Memory B cell (primary cell): Measurements from ENCODE around the gene FHOD1.

Source experiments
- ATAC-seq: fragments of 150-1000 bp; cut with Tn5 transposase; 2 replicates; pipeline ENCODE4 v1.10.0; 2021; ENCODE audit warnings: low read depth, mild to moderate bottlenecking, moderate library complexity
- DNase-seq, 2 donors: peaks; one replicate each; pipeline ENCODE4 v3.0.0; 2022; ENCODE audit warnings: low spot score in 2 of 2
- H3K27ac Mint-ChIP-seq: one replicate; pipeline ENCODE4 v1.8.0; 2022; ENCODE audit warnings: mild to moderate bottlenecking, moderate library complexity, mixed read lengths
- H3K27me3 Mint-ChIP-seq: one replicate; pipeline ENCODE4 v1.8.0; 2022; ENCODE audit warnings: mixed read lengths
- H3K36me3 Mint-ChIP-seq: one replicate; pipeline ENCODE4 v1.8.0; 2022; ENCODE audit warnings: mild to moderate bottlenecking, mixed read lengths
- H3K4me1 Mint-ChIP-seq: one replicate; pipeline ENCODE4 v1.8.0; 2022; ENCODE audit warnings: mixed read lengths
- H3K4me3 Mint-ChIP-seq: one replicate; pipeline ENCODE4 v1.8.0; 2022; ENCODE audit warnings: mild to moderate bottlenecking, moderate library complexity, mixed read lengths
- H3K9me3 Mint-ChIP-seq: one replicate; pipeline ENCODE4 v1.8.0; 2022; ENCODE audit warnings: mixed read lengths

Gene FHOD1

DNA sequence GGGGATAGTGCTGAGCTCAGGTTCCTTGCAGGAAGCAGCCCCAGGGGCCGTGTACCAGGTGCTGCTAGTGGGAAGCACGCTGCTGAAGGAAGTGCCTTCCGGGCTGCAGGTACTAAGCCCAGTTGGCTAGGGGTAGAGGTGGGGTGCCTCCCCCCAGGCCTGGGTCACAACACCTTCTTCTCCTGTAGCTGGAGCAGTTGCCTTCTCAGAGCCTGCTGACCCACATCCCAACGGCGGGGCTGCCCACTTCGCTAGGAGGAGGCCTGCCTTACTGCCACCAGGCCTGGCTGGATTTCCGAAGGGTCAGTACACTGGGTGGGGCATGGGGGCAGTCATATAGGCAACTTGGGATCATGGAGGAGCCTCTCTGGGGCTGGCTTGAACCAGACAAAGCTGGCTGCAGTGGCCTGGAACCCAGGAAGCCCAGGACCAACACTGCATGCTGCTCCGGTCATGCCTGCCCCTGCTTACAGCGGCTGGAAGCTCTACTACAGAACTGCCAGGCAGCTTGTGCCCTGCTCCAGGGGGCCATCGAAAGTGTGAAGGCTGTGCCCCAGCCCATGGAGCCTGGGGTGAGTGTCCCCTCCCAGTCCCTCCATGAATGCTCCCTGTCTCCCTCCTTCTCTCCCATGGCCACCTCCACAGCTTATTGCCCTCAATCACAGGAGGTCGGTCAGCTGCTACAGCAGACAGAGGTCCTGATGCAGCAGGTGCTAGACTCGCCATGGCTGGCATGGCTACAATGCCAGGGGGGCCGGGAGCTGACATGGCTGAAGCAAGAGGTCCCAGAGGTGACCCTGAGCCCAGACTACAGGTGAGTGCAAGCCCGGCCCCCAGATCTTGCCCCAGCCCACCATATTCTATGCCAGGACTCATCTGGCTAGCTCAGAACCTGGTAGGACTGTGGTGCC is 34.5 kb upstream of the FHOD1 start:
- H3K27me3 Mint-ChIP-seq, result no peaks in the 10 kb centered on the region
- no peak overlapping the region for H3K27ac Mint-ChIP-seq
- no peak for ATAC-seq
- H3K4me1 Mint-ChIP-seq, result no peaks in the 10 kb centered on the region
- H3K4me3 Mint-ChIP-seq, result no peak overlapping the region
- no peaks in the 10 kb centered on the region for H3K36me3 Mint-ChIP-seq
- no peak for DNase-seq
- no peaks in the 10 kb centered on the region for H3K9me3 Mint-ChIP-seq

DNA sequence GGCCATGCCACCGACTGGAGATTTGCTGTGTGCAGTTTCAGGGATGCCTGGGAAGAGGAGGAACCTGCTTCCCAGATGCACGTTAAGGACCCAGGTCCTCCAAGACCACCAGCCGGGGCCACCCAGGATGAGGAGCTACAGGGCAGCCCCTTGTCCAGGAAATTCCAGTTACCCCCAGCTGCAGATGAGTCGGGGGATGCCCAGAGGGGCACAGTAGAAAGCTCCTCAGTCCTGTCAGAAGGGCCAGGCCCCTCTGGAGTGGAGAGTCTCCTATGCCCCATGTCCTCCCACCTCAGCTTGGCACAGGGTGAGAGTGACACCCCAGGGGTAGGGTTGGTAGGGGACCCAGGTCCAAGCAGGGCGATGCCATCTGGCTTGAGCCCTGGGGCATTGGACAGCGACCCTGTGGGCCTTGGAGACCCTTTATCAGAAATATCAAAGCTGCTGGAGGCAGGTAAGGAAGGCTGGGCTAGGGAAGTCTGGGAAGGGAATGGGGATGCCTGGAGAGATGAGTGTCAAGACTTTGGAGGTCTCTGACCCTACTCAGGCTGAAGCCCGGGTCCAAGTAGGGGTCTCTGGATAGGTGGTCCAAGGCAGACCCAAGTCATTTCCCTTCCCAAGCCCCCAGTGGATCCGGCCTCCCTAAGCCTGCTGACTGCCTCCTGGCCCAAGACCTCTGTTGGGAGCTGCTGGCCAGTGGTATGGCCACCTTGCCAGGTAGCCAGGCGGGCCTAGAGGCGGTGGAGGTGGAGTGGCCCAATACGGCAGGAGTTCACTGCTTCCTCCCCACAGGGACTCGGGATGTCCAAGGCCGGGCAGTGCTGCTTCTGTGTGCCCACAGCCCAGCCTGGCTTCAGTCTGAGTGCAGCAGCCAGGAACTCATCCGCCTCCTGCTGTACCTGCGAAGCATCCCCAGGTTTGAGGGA is 33.1 kb upstream of the FHOD1 start:
- no peaks in the 10 kb centered on the region for H3K9me3 Mint-ChIP-seq
- peak overlapping the region; percentile 9 for H3K4me3 Mint-ChIP-seq
- peaks cover 6% of the 10 kb centered on the region for H3K36me3 Mint-ChIP-seq
- no peak overlapping the region for H3K27ac Mint-ChIP-seq
- no peaks in the 10 kb centered on the region for H3K27me3 Mint-ChIP-seq
- no peak for DNase-seq
- no peak for ATAC-seq
- H3K4me1 Mint-ChIP-seq, result peaks cover 1% of the 10 kb centered on the region

DNA sequence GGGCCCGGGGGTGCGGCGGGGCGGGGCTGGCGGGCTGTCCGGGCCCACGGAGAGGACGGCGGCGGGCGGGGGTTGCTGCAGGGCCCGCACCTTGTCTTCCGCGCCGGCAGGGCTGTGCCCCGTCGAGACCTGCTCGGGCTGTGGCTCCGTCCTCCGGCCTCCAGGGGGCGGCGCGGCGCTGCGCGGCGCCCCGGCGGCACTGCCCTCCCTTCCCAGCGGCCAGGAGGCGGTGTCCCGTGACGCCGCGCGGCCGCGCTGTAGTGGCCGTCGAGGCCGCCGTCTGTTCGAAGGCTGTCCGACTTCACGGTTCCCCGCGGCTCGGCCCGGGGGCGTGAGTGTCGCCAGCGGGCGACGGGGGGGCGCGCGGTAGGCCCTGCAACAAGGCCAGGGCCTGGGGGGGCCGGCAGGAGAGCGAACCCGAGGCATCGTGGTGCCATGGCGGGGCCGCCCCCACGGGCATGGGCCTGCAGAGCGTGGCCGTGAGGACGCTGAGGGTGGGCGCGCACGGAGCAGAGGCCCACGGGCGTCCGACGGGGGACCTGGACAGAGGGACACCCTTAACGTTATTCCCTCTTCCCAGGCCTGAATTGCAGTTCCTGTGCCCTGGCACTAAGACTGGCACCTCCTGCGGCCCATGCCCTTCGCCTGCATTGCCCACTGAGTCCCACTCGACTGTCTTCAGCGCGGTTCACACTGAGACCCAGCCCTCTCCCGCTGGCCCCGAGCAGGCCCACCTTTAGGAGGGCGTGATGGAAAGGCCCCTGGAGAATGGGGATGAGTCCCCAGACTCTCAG is 32.2 kb upstream of the FHOD1 start, which contains the start of gene PLEKHG4:
Gene PLEKHG4, plus strand, starts transcription at position 237 of the 794 bp plus-strand sequence. Its CDS starts 513 bp downstream, at position 750.
- peaks cover 2% of the 10 kb centered on the region for H3K4me1 Mint-ChIP-seq
- ATAC-seq (peak; percentile 96), DNase-seq (peak; percentile 69 to 71)
- H3K27ac Mint-ChIP-seq, result peak within 1 kb of the TSS; percentile 35
- H3K4me3 Mint-ChIP-seq, result peak within 1 kb of the TSS; percentile 78
- H3K27me3 Mint-ChIP-seq, result no peaks in the 10 kb centered on the region
- peaks cover 7% of the 10 kb centered on the region for H3K36me3 Mint-ChIP-seq
- H3K9me3 Mint-ChIP-seq, result no peaks in the 10 kb centered on the region

DNA sequence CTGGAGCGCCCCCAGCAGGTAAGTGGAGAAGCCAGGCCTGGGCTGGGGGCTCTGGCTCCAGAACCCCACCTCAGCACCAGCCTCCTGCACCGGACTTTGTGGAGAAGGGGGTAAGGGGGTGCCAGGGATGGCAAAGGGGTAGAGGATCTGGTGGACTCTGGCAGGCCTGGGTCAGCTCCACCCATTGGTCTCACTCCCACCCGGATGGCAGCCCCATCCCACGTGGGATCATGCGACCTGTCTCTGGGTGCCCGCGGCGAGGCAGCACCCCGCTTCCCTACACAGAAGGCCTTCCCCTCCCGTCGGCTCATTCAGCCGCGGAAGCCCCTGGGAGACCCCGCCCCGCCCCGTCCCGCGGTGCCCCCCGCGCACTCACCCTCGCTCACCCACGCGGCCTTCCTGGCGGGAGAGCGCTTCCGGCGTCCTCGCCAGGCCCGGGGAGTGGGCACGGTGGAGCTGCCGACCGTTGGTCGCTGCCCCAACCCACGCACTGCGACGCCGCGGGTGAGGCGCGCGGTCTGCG is 31.6 kb upstream of the FHOD1 start:
- Mint-ChIP-seq H3K4me3 (peak overlapping the region; percentile 78), H3K27me3 (no peaks in the 10 kb centered on the region), H3K4me1 (peaks cover 2% of the 10 kb centered on the region), H3K36me3 (peaks cover 7% of the 10 kb centered on the region), H3K27ac (peak overlapping the region; percentile 35), H3K9me3 (no peaks in the 10 kb centered on the region)
- peak; percentile 54 for ATAC-seq
- DNase-seq, result peak in 1 of 2 donors; percentile 20

DNA sequence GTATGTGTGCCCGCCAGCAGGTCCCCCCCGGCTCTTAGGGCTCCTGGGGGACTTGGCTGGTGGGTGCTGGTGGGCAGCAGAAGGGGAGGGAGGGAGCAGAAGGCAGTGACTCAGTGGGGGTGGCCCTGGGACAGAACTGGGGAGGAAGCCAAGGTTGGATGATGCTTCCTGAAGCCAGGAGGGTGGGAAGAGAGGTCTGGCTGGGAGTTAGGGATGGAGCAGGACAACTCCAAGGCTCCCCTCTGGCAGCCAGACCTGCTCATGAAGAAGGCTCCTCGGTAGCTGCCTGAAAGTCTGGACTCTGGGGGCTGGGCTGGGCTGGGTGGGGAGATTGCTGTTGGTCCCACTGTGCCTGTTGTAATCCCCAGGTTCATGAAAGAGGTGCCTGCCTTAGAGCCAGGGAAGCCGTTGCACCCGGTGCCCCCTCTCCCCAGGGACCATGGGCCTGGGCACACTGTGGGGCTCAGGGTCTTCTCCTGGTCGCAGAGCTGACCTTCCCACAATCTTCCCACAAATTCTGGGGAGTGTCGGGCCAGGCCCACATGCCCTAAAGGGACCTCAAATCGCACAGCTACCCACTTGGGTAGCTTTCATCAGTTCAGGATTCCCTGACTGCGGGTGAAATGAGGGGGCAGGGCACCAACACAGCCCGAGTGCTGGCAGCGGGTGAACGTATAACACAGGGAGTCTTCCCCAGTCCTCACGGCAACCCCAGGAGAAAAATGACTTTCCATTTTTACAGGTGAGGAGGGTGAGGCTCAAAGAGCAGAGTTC is 30.9 kb upstream of the FHOD1 start:
- Mint-ChIP-seq H3K4me1 (peaks cover 2% of the 10 kb centered on the region), H3K27me3 (no peaks in the 10 kb centered on the region), H3K36me3 (peaks cover 7% of the 10 kb centered on the region), H3K4me3 (peak overlapping the region; percentile 78), H3K27ac (peak overlapping the region; percentile 38), H3K9me3 (no peaks in the 10 kb centered on the region)
- no peak for DNase-seq
- ATAC-seq, result no peak

DNA sequence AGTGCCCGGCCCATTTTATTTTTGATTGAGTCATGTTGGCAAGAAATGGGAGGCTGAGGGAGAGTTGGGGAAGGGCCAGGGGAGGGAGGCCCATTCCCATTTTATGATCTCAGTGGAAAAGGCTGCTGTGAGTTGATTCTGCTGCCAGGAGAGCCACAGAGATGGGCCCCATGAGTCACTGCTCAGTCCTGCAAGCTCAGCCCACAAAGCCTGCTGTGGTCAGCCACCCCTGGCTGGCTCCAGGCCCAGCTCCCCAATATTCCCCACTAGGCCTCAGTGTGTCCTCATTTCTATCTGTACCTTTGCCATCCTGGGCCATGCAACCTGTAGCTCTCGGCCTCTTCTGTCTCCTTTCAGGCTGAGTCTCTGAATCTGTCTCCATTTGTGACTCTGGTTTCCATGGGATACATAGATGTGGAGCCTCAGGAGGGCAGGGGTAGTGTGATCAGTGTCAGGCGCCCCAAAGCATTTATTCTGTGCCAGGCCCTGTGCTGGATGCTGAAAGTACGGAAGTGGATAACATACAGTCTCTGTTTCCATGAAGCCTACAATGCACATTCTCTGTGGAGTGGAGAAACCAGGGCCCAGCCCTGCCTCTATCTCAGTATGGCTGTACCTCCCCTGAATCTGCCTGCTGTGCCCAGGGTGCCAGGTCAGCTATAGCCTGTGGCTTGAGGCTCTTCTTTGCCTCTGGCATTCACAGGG is 30.2 kb upstream of the FHOD1 start:
- Mint-ChIP-seq H3K9me3 (no peaks in the 10 kb centered on the region), H3K4me1 (peaks cover 2% of the 10 kb centered on the region), H3K27me3 (no peaks in the 10 kb centered on the region), H3K36me3 (peaks cover 7% of the 10 kb centered on the region), H3K4me3 (peak overlapping the region; percentile 69), H3K27ac (peak overlapping the region; percentile 38)
- ATAC-seq (no peak), DNase-seq (no peak)

DNA sequence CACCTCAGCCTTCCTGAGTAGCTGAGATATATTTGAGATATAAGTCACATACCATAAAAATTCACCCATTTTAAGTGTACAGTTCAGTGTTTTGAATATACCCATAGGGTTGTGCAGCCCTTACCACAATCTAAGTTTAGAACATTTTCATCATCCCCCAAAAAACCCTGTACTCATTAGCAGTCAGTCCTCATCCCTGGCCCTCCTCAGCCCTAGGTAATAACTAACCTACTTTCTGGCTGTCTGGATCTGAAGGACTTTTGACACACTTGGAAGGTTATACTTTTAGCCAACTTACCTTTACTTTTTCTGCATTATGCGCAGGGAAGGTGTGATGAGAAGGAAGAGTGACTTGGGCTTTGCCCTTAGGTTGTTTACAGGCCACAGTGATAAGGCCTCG is 28.0 kb upstream of the FHOD1 start:
- ATAC-seq (no peak), DNase-seq (no peak)
- no peaks in the 10 kb centered on the region for H3K9me3 Mint-ChIP-seq
- peaks cover 2% of the 10 kb centered on the region for H3K4me1 Mint-ChIP-seq
- peaks cover 7% of the 10 kb centered on the region for H3K36me3 Mint-ChIP-seq
- no peak overlapping the region for H3K4me3 Mint-ChIP-seq
- H3K27me3 Mint-ChIP-seq, result no peaks in the 10 kb centered on the region
- no peak overlapping the region for H3K27ac Mint-ChIP-seq

DNA sequence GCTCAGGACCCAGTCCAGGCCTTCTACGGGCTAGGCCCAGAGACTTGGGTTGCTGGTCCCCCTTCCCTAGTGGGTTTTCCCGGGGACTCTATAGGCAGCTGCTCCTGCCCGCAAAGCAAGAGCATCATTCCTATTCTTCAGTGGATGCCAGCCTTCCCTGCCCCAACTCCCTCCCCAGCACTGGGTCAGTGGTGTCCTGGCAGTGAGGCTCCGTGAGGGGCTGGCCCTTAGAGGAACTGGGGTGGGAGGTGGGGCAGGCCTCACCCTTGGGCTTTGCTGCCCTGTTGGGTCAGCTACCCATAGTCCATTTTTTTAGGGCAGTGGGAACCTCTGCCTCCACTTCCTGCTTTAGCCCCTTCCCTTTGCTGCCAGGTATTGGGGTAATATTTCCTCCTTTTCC is 24.2 kb upstream of the FHOD1 start:
- Mint-ChIP-seq H3K27ac (no peak overlapping the region), H3K36me3 (peaks cover 5% of the 10 kb centered on the region), H3K4me3 (no peak overlapping the region), H3K9me3 (no peaks in the 10 kb centered on the region), H3K4me1 (peaks cover 2% of the 10 kb centered on the region), H3K27me3 (no peaks in the 10 kb centered on the region)
- no peak for ATAC-seq
- DNase-seq, result no peak

DNA sequence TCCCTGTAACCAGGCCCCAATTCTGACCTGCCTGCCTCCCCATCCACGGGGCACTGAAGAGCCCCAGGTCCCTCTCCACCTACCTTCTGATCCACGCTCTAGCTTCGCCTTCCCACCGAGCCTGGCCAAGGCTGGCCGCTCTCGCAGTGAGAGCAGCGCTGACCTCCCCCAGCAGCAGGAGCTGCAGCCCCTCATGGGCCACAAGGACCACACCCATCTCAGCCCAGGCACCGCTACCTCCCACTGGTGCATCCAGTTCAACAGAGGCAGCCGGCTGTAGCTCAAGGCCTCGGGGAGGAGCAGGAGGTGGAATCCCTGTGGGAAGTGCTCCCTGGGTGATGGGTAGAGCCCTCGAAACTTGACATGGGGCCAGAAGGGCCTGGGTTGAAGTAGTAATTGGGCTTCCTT is 23.7 kb upstream of the FHOD1 start:
- DNase-seq, result no peak
- Mint-ChIP-seq H3K27me3 (no peaks in the 10 kb centered on the region), H3K36me3 (peaks cover 3% of the 10 kb centered on the region), H3K4me1 (peaks cover 2% of the 10 kb centered on the region), H3K27ac (no peak overlapping the region), H3K4me3 (no peak overlapping the region), H3K9me3 (no peaks in the 10 kb centered on the region)
- no peak for ATAC-seq

DNA sequence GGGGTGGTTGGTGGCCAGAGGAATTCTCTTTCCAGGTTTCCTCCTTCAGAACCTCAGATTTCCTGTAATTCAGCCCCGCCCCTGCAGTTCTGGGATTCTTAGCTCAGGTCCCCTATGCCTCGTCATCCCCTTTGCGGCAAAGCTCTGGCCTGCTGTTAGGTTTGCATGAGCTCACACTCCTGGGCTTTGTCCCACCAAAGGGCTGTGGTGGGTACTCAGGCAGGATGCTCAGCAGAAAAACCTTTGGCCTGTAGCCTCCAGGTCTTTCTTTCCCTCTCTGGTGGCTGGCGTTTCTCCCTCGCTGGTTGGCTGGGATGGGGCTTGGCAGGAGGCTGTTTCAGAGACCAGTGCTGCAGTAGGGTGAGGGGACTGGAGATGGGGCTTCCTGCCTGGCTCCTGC is 22.5 kb upstream of the FHOD1 start:
- no peak for DNase-seq

DNA sequence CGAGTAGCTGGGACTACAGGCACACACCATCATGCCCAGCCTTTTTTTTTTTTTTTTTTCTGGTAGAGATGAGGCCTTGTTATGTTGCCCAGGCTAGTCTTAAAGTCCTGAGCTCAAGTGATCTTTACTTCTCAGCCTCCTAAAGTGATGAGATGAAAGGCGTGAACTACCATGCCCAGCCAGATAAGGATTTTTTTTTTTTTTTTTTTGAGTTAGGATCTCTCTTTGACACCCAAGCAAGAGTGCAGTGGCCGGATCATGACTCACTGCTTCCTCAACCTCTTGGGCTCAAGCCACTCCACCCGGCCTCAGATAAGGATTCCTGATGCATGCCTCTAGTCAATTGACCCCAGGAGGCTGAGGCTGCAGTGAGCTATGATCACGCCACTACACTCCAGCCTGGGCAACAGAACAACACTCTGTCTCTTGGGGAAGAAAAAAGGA is 20.9 kb upstream of the FHOD1 start:
- no peak for DNase-seq

More for the DNA sequence above, 22.5 kb upstream of the FHOD1 start:
- no peak overlapping the region for H3K27ac Mint-ChIP-seq
- H3K4me3 Mint-ChIP-seq, result no peak overlapping the region
- H3K27me3 Mint-ChIP-seq, result no peaks in the 10 kb centered on the region
- no peaks in the 10 kb centered on the region for H3K9me3 Mint-ChIP-seq
- no peak for ATAC-seq
- no peaks in the 10 kb centered on the region for H3K36me3 Mint-ChIP-seq
- H3K4me1 Mint-ChIP-seq, result no peaks in the 10 kb centered on the region

DNA sequence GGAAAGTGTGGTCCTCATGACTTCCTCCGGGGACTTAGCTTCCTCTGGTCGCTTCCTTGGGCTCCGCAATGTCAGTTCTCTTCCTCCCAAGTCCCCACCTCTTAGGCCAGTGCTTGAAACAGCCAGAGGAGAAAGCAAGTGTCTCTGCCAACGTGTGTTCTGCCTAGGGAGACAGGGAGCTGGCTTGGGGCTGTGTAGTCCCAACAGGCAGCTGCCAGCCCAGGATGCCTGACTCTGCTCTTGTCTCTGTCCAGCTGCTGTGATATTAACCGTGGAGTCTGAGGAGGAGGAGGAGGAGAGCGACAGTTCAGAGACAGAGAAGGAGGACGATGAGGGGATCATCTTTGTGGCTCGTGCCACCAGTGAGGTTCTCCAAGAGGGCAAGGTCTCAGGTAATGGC is 18.6 kb upstream of the FHOD1 start:
- ATAC-seq (no peak), DNase-seq (no peak)
- H3K4me1 Mint-ChIP-seq, result no peaks in the 10 kb centered on the region
- H3K4me3 Mint-ChIP-seq, result no peak overlapping the region
- no peak overlapping the region for H3K27ac Mint-ChIP-seq
- peaks cover 6% of the 10 kb centered on the region for H3K27me3 Mint-ChIP-seq
- no peaks in the 10 kb centered on the region for H3K36me3 Mint-ChIP-seq
- H3K9me3 Mint-ChIP-seq, result no peaks in the 10 kb centered on the region

More for the DNA sequence above, 20.9 kb upstream of the FHOD1 start:
- Mint-ChIP-seq H3K9me3 (no peaks in the 10 kb centered on the region), H3K4me1 (no peaks in the 10 kb centered on the region), H3K36me3 (no peaks in the 10 kb centered on the region), H3K27ac (no peak overlapping the region), H3K4me3 (no peak overlapping the region), H3K27me3 (peaks cover 2% of the 10 kb centered on the region)
- ATAC-seq, result no peak
